ENCODE measurements around the gene SLC11A1.

Gene SLC11A1

DNA sequence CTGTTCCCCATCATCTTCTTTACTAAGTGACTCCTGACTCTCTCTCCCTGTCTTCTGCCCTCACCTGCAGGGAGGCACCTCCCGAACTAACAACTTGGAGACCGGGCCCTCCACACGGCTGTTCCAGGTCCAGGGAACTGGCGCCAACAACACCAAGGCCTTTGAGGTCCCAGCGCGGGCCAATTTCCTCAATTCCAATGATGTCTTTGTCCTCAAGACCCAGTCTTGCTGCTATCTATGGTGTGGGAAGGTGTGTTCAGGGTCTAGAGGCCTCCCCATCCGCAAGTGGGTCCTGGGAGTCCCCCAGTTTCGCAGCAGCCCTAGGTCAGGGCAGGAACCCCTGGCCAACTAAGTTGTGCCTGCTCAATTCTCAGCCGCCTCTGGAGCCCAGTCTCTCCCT lies 52.4 kb downstream of the SLC11A1 start:
- no peak overlapping the region for H3K27ac ChIP-seq (ENCODE audit: low read depth, low read length)
- H3K4me1 ChIP-seq (ENCODE audit: insufficient read depth, low read length), result no peaks in the 10 kb centered on the region
- no peaks in the 10 kb centered on the region for H3K9me3 ChIP-seq (ENCODE audit: low read length)
- no peaks in the 10 kb centered on the region for H3K27me3 ChIP-seq (ENCODE audit: control insufficient read depth in 1 of 2, insufficient read depth in 2 of 2, low read length in 2 of 2)
- no peak overlapping the region for H3K4me3 ChIP-seq (ENCODE audit: low read depth in 1 of 2, low read length in 2 of 2)
- no peaks in the 10 kb centered on the region for H3K36me3 ChIP-seq (ENCODE audit: insufficient read depth, low read length)
- no peak overlapping the region for H3K9ac ChIP-seq (ENCODE audit: low read length)

DNA sequence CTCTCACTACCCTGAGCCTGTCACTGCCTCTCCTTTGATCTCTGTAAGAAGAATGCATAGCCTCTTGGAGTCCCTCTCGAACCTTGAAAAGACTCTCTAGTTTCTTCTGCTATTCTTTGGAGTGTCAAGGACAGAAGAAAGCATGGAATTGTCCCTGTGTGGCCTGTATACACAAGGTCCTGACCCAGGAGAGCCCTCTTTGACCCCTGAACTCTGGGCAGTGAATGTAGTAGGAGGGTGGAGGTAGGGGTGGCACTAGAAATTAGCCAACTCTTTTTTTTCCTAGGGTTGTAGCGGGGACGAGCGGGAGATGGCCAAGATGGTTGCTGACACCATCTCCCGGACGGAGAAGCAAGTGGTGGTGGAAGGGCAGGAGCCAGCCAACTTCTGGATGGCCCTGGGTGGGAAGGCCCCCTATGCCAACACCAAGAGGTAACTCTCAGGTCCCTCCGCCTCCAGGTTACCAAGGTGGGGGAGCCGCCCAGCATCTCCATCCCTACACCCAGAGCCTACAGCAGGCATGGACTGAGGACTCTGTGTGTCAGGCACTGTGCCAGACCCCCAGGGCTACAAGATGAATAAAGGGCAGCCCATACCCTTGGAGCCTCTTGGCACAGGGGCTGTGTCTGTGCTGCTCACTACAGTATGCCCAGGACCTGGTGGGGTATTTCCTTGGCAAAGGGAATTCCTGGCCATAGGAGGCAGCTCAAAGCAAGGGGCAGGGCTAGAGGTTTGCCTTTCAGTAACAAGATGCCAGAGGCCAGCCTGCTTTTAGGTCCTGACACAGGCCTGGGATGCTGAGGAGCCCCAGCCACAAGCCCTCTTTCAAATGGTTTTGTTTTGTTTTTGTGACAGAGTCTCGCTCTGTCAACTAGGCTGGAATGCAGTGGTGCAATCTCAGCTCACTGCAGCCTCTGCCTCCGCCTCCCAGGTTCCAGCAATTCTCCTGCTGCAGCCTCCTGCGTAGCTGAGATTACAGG lies 53.2 kb downstream of the SLC11A1 start:
- H3K9ac ChIP-seq (ENCODE audit: low read length), result no peak overlapping the region
- H3K36me3 ChIP-seq (ENCODE audit: insufficient read depth, low read length), result no peaks in the 10 kb centered on the region
- no peak overlapping the region for H3K27ac ChIP-seq (ENCODE audit: low read depth, low read length)
- H3K4me1 ChIP-seq (ENCODE audit: insufficient read depth, low read length), result no peaks in the 10 kb centered on the region
- no peak overlapping the region for H3K4me3 ChIP-seq (ENCODE audit: low read depth in 1 of 2, low read length in 2 of 2)
- no peaks in the 10 kb centered on the region for H3K27me3 ChIP-seq (ENCODE audit: control insufficient read depth in 1 of 2, insufficient read depth in 2 of 2, low read length in 2 of 2)
- no peaks in the 10 kb centered on the region for H3K9me3 ChIP-seq (ENCODE audit: low read length)

DNA sequence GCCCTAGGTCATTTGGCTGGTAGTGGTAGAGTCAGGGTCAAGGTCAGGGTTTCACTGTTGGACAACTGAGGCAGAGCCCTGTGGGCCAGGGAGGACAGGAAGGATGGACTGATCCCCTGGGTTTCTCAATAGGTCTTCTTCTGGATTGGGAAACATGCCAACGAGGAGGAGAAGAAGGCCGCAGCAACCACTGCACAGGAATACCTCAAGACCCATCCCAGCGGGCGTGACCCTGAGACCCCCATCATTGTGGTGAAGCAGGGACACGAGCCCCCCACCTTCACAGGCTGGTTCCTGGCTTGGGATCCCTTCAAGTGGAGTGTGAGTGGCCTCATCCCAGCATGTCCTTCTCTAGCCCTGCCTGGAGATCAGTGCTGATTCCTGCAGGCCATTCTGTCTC lies 54.9 kb downstream of the SLC11A1 start:
- Histone ChIP-seq H3K4me3 (ENCODE audit: low read depth in 1 of 2, low read length in 2 of 2) (no peak overlapping the region), H3K27me3 (ENCODE audit: control insufficient read depth in 1 of 2, insufficient read depth in 2 of 2, low read length in 2 of 2) (no peaks in the 10 kb centered on the region), H3K9me3 (ENCODE audit: low read length) (no peaks in the 10 kb centered on the region), H3K9ac (ENCODE audit: low read length) (no peak overlapping the region), H3K36me3 (ENCODE audit: insufficient read depth, low read length) (no peaks in the 10 kb centered on the region), H3K27ac (ENCODE audit: low read depth, low read length) (no peak overlapping the region), H3K4me1 (ENCODE audit: insufficient read depth, low read length) (no peaks in the 10 kb centered on the region)

DNA sequence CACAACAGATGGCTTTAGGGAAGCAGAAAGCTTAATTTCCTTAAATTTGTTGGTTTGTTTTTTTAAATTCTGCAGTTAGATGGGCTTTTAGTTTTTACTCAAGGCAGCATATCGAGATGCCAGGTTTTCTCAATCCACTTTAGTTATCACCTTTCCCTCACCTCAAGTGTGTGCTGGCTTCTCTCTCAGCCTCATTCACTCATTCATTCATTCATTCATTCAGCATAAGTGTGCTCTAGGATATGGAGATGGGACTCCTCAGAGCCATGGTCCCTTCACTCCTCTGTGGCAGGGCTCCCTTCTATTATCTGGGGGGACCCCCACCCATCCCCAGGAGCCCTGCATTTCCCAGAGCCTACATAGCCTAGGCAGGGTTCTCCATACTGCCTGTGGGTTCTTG lies 55.9 kb downstream of the SLC11A1 start:
- no peaks in the 10 kb centered on the region for H3K27me3 ChIP-seq (ENCODE audit: control insufficient read depth in 1 of 2, insufficient read depth in 2 of 2, low read length in 2 of 2)
- no peaks in the 10 kb centered on the region for H3K9me3 ChIP-seq (ENCODE audit: low read length)
- H3K9ac ChIP-seq (ENCODE audit: low read length), result no peak overlapping the region
- no peak overlapping the region for H3K27ac ChIP-seq (ENCODE audit: low read depth, low read length)
- H3K4me1 ChIP-seq (ENCODE audit: insufficient read depth, low read length), result no peaks in the 10 kb centered on the region
- no peak overlapping the region for H3K4me3 ChIP-seq (ENCODE audit: low read depth in 1 of 2, low read length in 2 of 2)
- H3K36me3 ChIP-seq (ENCODE audit: insufficient read depth, low read length), result no peaks in the 10 kb centered on the region

DNA sequence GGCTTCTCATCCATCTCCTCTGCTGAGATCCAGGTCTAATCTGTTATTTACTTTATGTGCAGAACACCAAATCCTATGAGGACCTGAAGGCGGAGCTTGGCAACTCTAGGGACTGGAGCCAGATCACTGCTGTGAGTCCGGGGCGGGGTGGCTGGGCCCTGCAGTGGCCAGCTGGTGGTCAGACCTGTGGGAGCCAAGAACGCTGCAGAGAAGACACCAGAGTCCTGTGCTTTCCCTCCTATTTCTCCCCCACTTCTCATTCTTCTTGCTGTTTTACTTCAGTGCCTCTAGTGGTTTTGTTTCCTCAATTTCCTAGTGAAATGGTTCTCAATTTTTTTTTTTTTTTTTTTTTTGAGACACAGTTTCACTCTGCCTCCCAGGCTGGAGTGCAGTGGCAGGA lies 56.5 kb downstream of the SLC11A1 start:
- no peak overlapping the region for H3K4me3 ChIP-seq (ENCODE audit: low read depth in 1 of 2, low read length in 2 of 2)
- no peaks in the 10 kb centered on the region for H3K36me3 ChIP-seq (ENCODE audit: insufficient read depth, low read length)
- no peaks in the 10 kb centered on the region for H3K4me1 ChIP-seq (ENCODE audit: insufficient read depth, low read length)
- no peaks in the 10 kb centered on the region for H3K27me3 ChIP-seq (ENCODE audit: control insufficient read depth in 1 of 2, insufficient read depth in 2 of 2, low read length in 2 of 2)
- H3K9me3 ChIP-seq (ENCODE audit: low read length), result no peaks in the 10 kb centered on the region
- H3K27ac ChIP-seq (ENCODE audit: low read depth, low read length), result no peak overlapping the region
- H3K9ac ChIP-seq (ENCODE audit: low read length), result no peak overlapping the region

DNA sequence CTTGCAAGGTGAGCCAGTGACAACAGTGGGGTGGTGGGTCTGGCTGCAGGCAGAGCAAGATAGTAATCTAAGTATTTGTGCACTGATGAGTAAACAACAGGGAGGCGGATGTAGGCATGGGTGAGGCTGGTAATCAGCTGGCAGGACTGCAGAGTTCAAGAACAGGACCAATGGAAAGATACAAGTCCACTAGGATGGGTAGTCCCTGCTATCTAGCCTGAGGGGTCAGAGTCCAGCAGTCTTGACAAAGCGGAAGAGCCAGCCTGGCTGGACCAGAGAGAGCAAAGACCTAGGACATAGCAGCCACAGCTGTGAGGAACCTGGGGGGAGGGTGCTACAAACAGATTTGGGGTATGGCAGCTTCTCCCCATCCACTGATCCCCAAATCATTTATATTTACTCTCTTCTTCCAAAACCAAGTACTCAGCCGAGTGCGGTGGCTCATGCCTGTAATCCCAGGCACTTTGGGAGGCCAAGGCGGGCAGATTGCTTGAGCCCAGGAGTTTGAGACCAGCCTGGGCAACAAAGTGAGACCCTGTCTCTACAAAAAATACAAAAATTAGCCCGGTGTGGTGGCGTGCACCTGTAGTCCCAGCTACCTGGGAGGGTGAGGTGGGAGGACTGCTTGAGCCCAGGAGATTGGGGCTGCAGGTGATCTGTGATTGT lies 62.8 kb downstream of the SLC11A1 start:
- Histone ChIP-seq H3K27ac (ENCODE audit: low read depth, low read length) (no peak overlapping the region), H3K4me1 (ENCODE audit: insufficient read depth, low read length) (no peaks in the 10 kb centered on the region)

DNA sequence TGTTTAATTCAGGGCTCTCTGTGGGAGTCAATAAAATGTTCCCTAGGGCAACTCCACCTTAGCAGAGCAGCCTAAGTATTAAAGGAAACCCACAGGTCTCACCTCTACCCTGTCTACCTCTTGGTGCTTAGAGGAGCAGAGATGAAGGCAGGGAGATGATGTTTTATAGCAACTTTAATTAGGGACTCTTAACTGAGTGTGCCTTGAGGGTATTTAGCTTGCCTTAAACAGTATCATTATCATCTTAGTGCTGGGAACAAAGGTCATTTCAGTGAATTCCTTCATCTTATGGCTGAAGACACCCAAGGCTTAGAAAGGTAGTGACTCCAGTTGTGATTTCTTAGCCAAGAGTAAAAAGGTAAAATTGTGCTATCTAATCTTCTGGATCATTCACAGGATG lies 63.5 kb downstream of the SLC11A1 start:
- no peak overlapping the region for H3K4me3 ChIP-seq (ENCODE audit: low read depth in 1 of 2, low read length in 2 of 2)
- no peaks in the 10 kb centered on the region for H3K4me1 ChIP-seq (ENCODE audit: insufficient read depth, low read length)
- H3K36me3 ChIP-seq (ENCODE audit: insufficient read depth, low read length), result peaks cover 10% of the 10 kb centered on the region
- H3K9ac ChIP-seq (ENCODE audit: low read length), result no peak overlapping the region
- H3K27me3 ChIP-seq (ENCODE audit: control insufficient read depth in 1 of 2, insufficient read depth in 2 of 2, low read length in 2 of 2), result no peaks in the 10 kb centered on the region
- H3K9me3 ChIP-seq (ENCODE audit: low read length), result no peaks in the 10 kb centered on the region
- H3K27ac ChIP-seq (ENCODE audit: low read depth, low read length), result no peak overlapping the region

More for the DNA sequence above, 62.8 kb downstream of the SLC11A1 start:
- H3K9ac ChIP-seq (ENCODE audit: low read length), result no peak overlapping the region
- H3K36me3 ChIP-seq (ENCODE audit: insufficient read depth, low read length), result peaks cover 7% of the 10 kb centered on the region
- no peaks in the 10 kb centered on the region for H3K9me3 ChIP-seq (ENCODE audit: low read length)
- H3K4me3 ChIP-seq (ENCODE audit: low read depth in 1 of 2, low read length in 2 of 2), result no peak overlapping the region
- no peaks in the 10 kb centered on the region for H3K27me3 ChIP-seq (ENCODE audit: control insufficient read depth in 1 of 2, insufficient read depth in 2 of 2, low read length in 2 of 2)
